GM10248 (cell line): Measurements from ENCODE around the gene TNFRSF4.

Experiments
- CTCF ChIA-PET: fragments of 300-600 bp; sonication (Branson Sonifier 250); formaldehyde crosslinking; extraction: SDS; loops from one replicate; lab custom pipeline; 2021; ENCODE audit warnings: antibody characterized with exemption; lab: Yijun Ruan, JAX
- POLR2A ChIA-PET: fragments of 350-650 bp; sonication (Branson Sonifier 250); formaldehyde crosslinking; extraction: SDS; loops from one replicate; lab custom pipeline; 2020; ENCODE audit warnings: antibody characterized with exemption; lab: Yijun Ruan, JAX
- DNase-seq: peaks from one replicate; pipeline ENCODE4 v3.0.0; 2012; ENCODE audit errors: extremely low spot score
- TF ChIP-seq, protein P1 (sequence below): IDR thresholded peaks from 2 replicates; pipeline ENCODE4 v1.5.1; 2012; ENCODE audit warnings: mild to moderate bottlenecking, low read depth; ENCODE audit errors: extremely low read depth, missing control alignments, control extremely low read depth

Gene TNFRSF4

DNA sequence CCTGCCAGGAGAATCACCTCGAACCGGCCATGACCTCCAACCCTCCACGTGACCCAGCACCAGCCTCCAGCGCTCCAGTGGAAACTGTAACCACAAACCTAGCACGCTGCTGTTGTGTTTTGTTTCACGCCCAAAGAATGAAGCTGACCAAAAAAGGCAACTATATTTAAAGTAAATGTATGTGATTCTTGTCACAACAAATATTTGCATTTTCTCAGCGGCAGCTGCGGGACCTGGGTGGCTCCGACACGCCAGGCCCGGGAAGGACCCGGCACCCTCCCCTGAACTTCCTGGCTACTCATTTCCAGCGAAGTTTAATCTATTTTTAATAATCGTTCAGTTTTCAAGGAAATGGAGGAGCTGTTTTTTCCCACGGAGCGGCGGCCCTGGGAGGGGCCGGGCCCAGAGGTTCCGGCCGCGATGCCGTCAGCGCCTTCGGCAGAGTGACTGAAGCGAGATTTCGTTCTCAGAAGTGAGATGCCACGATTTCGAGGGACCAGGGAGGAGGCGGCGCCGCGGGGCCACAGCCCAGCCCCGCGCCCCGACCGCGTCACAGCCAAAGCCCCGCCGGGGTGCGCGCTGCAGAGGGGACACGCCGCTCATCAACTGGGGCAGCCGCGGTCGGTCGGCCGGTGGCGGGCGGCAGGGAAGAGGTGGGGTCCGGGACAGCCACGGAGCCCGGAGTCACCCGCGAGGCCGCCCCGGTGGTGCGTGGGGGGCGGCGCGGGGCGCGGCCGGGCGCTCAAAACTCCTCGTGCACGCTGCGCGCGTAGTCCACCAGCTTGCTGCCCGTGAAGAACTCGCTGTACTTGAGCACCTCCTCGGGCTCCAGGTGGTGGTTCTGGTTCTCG, 3.0 kb upstream of the TNFRSF4 start:
- ChIA-PET CTCF (interaction anchor here (1.2 kb wide), 1 partner anchor 46 kb away, joined by 3 read pairs; no protein-coding TSS in a partner anchor), POLR2A (no interaction called here)
- TF ChIP-seq, protein P1, sequence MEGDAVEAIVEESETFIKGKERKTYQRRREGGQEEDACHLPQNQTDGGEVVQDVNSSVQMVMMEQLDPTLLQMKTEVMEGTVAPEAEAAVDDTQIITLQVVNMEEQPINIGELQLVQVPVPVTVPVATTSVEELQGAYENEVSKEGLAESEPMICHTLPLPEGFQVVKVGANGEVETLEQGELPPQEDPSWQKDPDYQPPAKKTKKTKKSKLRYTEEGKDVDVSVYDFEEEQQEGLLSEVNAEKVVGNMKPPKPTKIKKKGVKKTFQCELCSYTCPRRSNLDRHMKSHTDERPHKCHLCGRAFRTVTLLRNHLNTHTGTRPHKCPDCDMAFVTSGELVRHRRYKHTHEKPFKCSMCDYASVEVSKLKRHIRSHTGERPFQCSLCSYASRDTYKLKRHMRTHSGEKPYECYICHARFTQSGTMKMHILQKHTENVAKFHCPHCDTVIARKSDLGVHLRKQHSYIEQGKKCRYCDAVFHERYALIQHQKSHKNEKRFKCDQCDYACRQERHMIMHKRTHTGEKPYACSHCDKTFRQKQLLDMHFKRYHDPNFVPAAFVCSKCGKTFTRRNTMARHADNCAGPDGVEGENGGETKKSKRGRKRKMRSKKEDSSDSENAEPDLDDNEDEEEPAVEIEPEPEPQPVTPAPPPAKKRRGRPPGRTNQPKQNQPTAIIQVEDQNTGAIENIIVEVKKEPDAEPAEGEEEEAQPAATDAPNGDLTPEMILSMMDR: no peak
- no peak for DNase-seq

DNA sequence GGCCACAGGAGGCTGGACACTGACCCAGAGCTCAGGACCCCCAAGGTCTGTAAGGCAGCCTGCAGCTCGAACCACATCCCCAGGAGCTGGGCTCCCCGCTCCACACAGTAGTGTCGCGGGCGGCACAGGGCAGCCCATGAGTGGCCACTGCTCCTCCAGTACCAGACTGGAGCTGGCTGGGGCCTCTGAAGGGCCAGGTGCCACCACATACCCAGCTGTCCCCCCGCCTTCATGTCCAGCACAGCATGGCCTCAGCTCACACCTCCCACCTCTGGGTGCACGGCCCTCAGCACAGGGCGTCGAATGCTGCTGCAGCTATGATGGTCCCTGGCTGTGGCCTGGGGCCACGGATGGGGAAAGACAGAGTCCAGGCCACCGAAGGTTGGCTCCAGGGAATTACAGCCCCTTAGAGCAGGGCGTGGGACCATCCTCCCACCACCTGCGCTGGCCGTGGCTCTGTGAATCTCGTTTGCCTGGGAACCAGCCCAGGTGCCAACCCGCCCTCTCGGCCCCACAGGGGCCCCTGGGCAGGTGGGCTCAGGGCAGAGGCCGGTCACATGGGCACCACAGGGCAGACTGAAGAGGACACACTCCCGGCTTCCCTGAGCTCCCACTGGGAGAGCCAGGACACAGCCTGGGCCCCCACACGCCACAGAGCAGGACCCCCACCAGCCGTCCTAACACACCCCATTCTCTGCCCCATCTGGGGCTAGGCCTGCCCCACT, 2.1 kb upstream of the TNFRSF4 start:
- POLR2A ChIA-PET: no interaction called here
- TF ChIP-seq, protein P1: no peak

DNA sequence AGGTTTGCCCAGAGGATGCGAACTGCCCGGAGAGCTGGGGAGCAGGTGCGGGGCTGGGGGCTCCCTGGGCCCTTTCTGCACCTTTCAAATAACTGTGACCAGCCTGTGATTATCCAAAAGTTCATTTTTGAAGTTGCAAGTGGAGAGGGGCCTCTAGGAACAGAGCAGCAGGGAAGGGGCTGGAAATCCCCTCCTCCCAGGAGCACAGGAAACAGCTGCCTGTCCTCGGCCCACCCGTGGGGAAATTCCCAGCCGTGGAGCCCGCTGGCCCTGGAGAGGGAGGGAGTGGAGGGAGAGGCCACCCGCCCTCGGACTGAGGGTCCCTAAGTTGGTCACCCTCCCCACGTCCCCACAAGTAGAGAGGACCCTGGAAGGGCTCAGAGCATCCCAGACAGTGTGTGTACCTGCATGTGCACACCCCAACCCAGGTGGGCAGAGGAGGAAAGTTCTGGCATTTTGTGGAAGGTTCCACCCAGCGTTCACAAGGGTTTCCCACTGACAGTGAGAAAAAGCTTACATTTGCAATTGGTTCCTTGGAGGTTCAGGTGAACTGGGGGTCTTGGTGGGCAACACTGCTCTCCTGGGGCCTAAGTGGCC, 1.2 kb upstream of the TNFRSF4 start:
- DNase-seq: no peak
- TF ChIP-seq, protein P1: no peak
- CTCF ChIA-PET: interaction anchor here (1.0 to 1.5 kb wide), 6 partner anchors 8 to 182 kb away, joined by 3 to 6 read pairs (median 3); no protein-coding TSS in a partner anchor
- POLR2A ChIA-PET: no interaction called here

More for the DNA sequence above, 2.1 kb upstream of the TNFRSF4 start:
- CTCF ChIA-PET: interaction anchor here (1.0 to 1.5 kb wide), 6 partner anchors 9 to 183 kb away, joined by 3 to 6 read pairs (median 3); no protein-coding TSS in a partner anchor
- DNase-seq: no peak

DNA sequence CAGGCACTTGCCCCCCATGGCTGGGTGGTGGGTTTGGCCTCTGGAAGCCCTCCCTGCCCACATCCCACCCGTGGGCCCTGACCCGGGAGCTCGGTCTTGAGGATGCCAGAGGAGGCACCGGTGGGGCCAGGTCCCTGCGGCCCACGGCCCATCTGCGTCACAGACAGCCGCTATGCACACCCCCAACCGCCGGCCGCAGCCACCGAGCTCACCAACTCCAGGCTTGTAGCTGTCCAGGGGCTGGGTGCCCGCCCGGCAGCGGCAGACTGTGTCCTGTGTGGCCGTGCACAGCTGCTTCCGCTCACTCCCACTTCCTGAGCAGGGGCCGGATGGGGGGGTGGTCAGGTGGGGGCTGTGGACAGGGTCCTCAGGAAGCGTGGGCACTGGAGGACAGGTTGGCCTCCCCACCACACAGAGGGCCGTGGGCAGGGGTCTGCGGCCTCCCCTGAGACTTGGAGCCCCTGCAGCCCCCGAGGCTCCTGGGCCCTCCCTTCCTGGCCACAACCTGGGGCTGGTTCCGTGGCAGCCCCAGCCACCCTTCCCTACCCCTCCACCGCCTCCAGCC, 1.1 kb downstream of the TNFRSF4 start:
- DNase-seq: peak; percentile 70
- TF ChIP-seq, protein P1: no peak
- ChIA-PET POLR2A (no interaction called here), CTCF (interaction anchor here (0.9 to 1.4 kb wide), 2 partner anchors 17 to 149 kb away, joined by 3 to 5 read pairs; no protein-coding TSS in a partner anchor)

DNA sequence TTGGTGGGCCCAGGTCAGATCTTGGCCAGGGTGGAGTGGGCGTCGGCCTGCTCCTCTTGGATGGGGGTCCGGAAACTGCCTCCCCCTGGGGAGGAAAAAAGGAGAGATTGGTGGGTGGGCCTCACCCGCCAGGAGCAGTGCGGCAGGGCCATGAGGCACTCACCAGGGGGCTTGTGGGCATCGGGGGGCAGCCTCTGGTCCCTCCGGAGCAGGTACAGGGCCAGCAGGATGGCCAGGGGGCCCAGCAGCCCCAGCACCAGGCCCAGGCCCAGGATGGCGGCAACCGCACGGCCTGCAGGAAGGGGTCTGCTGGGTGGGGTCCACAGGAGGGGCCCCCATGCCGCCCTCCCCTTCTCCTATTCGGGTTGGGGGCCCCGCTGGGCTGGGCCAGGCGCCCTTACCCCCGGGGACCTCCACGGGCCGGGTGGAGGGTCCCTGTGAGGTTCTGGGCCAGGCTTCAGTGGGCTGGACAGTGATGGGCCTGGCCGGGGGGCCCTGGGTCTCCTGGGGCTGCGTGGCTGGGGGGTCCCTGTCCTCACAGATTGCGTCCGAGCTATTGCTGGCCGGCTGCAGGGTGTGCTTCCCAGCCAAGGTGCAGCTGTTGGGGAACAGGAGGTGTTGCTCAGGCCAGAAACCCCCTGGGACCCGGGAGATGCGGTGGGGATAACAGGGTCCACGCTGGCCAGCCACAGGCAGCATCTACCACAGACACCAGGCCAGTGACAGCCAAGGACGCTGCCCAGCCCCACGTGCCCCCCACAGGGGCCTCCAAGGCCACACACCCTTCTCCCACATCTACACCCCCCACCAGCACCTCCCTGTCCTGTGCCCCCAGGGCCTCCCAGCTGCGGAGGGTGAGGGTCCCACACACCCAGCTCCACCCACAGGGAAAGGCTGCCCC, 2.2 kb downstream of the TNFRSF4 start:
- no peak for DNase-seq
- POLR2A ChIA-PET: no interaction called here
- CTCF ChIA-PET: interaction anchor here (1.4 kb wide), 1 partner anchor 148 kb away, joined by 5 read pairs; no protein-coding TSS in a partner anchor
- TF ChIP-seq, protein P1: no peak
